Neural cell (in vitro differentiated cells): ENCODE data around the gene ATP9B. TPM values are rescaled to one million over a fixed set of nuclear protein-coding genes. Genes with fewer than 3 reads are reported as not detected.
"Not testable (repeated sequence)": the region's sequence is repeated elsewhere in the genome, so short reads cannot be mapped to it uniquely, and the experiment has no call there.

Experiments
- H2AFZ ChIP-seq: fragments of 200-600, 300-800 bp; sonication (generic), shearing (Covaris generic); 2 replicates; pipeline ENCODE4 v1.6.0; 2014; ENCODE audit warnings: low read depth, mild to moderate bottlenecking, antibody characterized with exemption, low read length, moderate library complexity
- H3F3A ChIP-seq: fragments of 200-600 bp; shearing (Covaris generic); 2 replicates; pipeline ENCODE4 v1.6.1; 2016; ENCODE audit warnings: mild to moderate bottlenecking, moderate library complexity, mixed read lengths, antibody characterized with exemption, low read length; ENCODE audit not compliant: insufficient read depth, poor library complexity, severe bottlenecking
- H3K27ac ChIP-seq: fragments of 200-600, 300-800 bp; sonication (generic), shearing (Covaris generic); 2 replicates; pipeline ENCODE4 v1.5.1; 2014; ENCODE audit warnings: mild to moderate bottlenecking, low read length, moderate library complexity
- H3K27me3 ChIP-seq: fragments of 300-800, 200-600 bp; sonication (generic), shearing (Covaris generic); 2 replicates; pipeline ENCODE4 v1.6.0; 2014; ENCODE audit warnings: mild to moderate bottlenecking, low read depth, low read length, moderate library complexity; ENCODE audit not compliant: insufficient read depth
- H3K36me3 ChIP-seq: fragments of 300-800, 200-600 bp; sonication (generic), shearing (Covaris generic); 2 replicates; pipeline ENCODE4 v1.5.1; 2014; ENCODE audit warnings: mild to moderate bottlenecking, antibody characterized with exemption, low read length, moderate library complexity; ENCODE audit not compliant: insufficient read depth
- H3K4me2 ChIP-seq: fragments of 300-800, 200-600 bp; sonication (generic), shearing (Covaris generic); 2 replicates; pipeline ENCODE4 v1.6.0; 2014; ENCODE audit warnings: mild to moderate bottlenecking, low read length
- H3K4me3 ChIP-seq: fragments of 300-800, 200-600 bp; sonication (generic), shearing (Covaris generic); 2 replicates; pipeline ENCODE4 v1.5.1; 2014; ENCODE audit warnings: mild to moderate bottlenecking, low read length, moderate library complexity
- H3K79me2 ChIP-seq: fragments of 200-600 bp; shearing (Covaris generic); replicated peaks from 2 replicates; pipeline ENCODE4 v1.6.0; 2014; ENCODE audit warnings: mild to moderate bottlenecking, low read length, moderate library complexity; ENCODE audit not compliant: insufficient read depth
- H3K9ac ChIP-seq: fragments of 300-800, 200-600 bp; sonication (generic), shearing (Covaris generic); 2 replicates; pipeline ENCODE4 v1.6.1; 2016; ENCODE audit warnings: mild to moderate bottlenecking, low read length, mixed read lengths
- H3K9me2 ChIP-seq: fragments of 200-600 bp; shearing (Covaris generic); 2 replicates; pipeline ENCODE4 v1.6.1; 2016; ENCODE audit warnings: mild to moderate bottlenecking, low read length, mixed read lengths; ENCODE audit not compliant: insufficient read depth
- H3K9me3 ChIP-seq: fragments of 200-600, 300-800 bp; sonication (generic), shearing (Covaris generic); 2 replicates; pipeline ENCODE4 v1.6.1; 2016; ENCODE audit warnings: mild to moderate bottlenecking, mixed run types, low read length, moderate library complexity, mixed read lengths
- H4K20me1 ChIP-seq: fragments of 200-600 bp; shearing (Covaris generic); 2 replicates; pipeline ENCODE4 v1.6.1; 2016; ENCODE audit warnings: mild to moderate bottlenecking, mixed run types; ENCODE audit not compliant: insufficient read depth
- EP300 ChIP-seq: fragments of 450-650 bp; conservative IDR thresholded peaks from 2 replicates; pipeline ENCODE4 v1.6.1; 2014; ENCODE audit warnings: antibody characterized with exemption, mild to moderate bottlenecking, moderate library complexity; ENCODE audit not compliant: poor library complexity, severe bottlenecking
- EZH2 ChIP-seq: fragments of 200-600, 300-800 bp; shearing (Covaris generic), sonication (generic); IDR thresholded peaks from 2 replicates; pipeline ENCODE4 v1.6.1; 2014; ENCODE audit warnings: antibody characterized with exemption, low read length, borderline replicate concordance, mild to moderate bottlenecking; ENCODE audit not compliant: insufficient read depth, poor library complexity, severe bottlenecking
- MXI1 ChIP-seq: fragments of 450-650 bp; conservative IDR thresholded peaks from 2 replicates; pipeline ENCODE4 v1.6.1; 2014; ENCODE audit warnings: antibody characterized with exemption, mild to moderate bottlenecking; ENCODE audit not compliant: poor library complexity, severe bottlenecking
- POLR2AphosphoS5 ChIP-seq: IDR thresholded peaks from 2 replicates; pipeline ENCODE4 v1.6.1; 2012
- RAD21 ChIP-seq: fragments of 450-650 bp; conservative IDR thresholded peaks from 2 replicates; pipeline ENCODE4 v1.6.1; 2014; ENCODE audit warnings: antibody characterized with exemption, mild to moderate bottlenecking, moderate library complexity
- SMC3 ChIP-seq: fragments of 450-650 bp; conservative IDR thresholded peaks from 2 replicates; pipeline ENCODE4 v1.6.1; 2014; ENCODE audit warnings: antibody characterized with exemption, mild to moderate bottlenecking, moderate library complexity; ENCODE audit not compliant: poor library complexity
- TAF1 ChIP-seq: IDR thresholded peaks from 2 replicates; pipeline ENCODE4 v1.6.1; 2012; ENCODE audit warnings: low read depth
- polyA plus RNA-seq: library from polyadenylated mRNA; depleted of rRNA; stranded (reverse); fragments of >200 nt; gene quantifications from 2 replicates; pipeline ENCODE4 v1.2.3, GENCODE V29; 2014
- TF ChIP-seq, protein P1 (sequence below): IDR thresholded peaks from 2 replicates; pipeline ENCODE4 v1.6.1; 2012; ENCODE audit warnings: borderline replicate concordance
- TF ChIP-seq, protein P2 (sequence below): fragments of 450-650 bp; IDR thresholded peaks from 2 replicates; pipeline ENCODE4 v1.5.1; 2014; ENCODE audit warnings: antibody characterized with exemption, mild to moderate bottlenecking, moderate library complexity; ENCODE audit not compliant: poor library complexity, severe bottlenecking

Gene ATP9B
- polyA plus RNA-seq, 1 donor from 2014 or later: 15.4 TPM

DNA sequence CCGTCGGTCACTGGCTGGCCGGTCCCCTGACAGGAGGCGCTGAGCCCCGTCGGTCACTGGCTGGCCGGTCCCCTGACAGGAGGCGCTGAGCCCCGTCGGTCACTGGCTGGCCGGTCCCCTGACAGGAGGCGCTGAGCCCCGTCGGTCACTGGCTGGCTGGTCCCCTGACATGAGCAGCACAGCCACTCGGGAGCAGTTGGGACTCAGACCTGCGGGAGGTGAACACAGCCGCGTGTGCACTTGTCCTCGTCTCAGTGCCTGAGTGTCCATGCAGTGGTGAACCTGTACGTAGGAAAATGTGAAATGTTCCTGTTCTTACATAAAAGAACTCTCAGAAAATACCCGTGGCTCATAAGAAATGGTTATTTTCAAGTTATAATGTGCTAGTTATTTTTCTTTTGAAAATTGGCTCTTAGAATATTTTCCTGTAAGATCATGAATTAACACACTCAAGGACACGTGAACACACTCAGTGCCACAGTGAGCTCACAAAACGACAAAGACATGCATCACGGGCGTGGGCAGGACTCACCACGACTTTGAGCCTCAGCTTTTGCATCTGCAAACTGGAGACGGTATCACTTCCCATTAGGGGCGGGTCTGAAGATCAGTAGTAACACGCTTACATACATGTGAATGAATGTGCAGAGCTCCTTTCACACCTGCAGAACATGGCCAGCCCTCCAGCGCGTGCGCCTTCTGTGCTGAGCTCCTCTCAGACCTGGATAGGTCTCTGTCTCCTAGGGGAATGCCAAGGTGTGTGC lies 305.4 kb downstream of the ATP9B start:
- no peaks in the 10 kb centered on the region for H3K9me3 ChIP-seq
- no peaks in the 10 kb centered on the region for H3K79me2 ChIP-seq
- H3F3A ChIP-seq: no peaks in the 10 kb centered on the region
- H3K9ac ChIP-seq: no peak overlapping the region
- H3K27me3 ChIP-seq: no peaks in the 10 kb centered on the region
- H2AFZ ChIP-seq: no peak overlapping the region
- no peaks in the 10 kb centered on the region for H4K20me1 ChIP-seq
- no peak overlapping the region for H3K27ac ChIP-seq
- H3K4me3 ChIP-seq: no peak overlapping the region
- H3K36me3 ChIP-seq: no peaks in the 10 kb centered on the region
- no peaks in the 10 kb centered on the region for H3K9me2 ChIP-seq
- no peak for TF ChIP-seq EZH2
- no peak for TF ChIP-seq EP300
- no peak for TF ChIP-seq TAF1
- no peak for TF ChIP-seq MXI1
- TF ChIP-seq, protein P1, sequence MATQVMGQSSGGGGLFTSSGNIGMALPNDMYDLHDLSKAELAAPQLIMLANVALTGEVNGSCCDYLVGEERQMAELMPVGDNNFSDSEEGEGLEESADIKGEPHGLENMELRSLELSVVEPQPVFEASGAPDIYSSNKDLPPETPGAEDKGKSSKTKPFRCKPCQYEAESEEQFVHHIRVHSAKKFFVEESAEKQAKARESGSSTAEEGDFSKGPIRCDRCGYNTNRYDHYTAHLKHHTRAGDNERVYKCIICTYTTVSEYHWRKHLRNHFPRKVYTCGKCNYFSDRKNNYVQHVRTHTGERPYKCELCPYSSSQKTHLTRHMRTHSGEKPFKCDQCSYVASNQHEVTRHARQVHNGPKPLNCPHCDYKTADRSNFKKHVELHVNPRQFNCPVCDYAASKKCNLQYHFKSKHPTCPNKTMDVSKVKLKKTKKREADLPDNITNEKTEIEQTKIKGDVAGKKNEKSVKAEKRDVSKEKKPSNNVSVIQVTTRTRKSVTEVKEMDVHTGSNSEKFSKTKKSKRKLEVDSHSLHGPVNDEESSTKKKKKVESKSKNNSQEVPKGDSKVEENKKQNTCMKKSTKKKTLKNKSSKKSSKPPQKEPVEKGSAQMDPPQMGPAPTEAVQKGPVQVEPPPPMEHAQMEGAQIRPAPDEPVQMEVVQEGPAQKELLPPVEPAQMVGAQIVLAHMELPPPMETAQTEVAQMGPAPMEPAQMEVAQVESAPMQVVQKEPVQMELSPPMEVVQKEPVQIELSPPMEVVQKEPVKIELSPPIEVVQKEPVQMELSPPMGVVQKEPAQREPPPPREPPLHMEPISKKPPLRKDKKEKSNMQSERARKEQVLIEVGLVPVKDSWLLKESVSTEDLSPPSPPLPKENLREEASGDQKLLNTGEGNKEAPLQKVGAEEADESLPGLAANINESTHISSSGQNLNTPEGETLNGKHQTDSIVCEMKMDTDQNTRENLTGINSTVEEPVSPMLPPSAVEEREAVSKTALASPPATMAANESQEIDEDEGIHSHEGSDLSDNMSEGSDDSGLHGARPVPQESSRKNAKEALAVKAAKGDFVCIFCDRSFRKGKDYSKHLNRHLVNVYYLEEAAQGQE: no peak
- TF ChIP-seq RAD21: no peak
- TF ChIP-seq SMC3: no peak
- TF ChIP-seq POLR2AphosphoS5: no peak
- TF ChIP-seq, protein P2, sequence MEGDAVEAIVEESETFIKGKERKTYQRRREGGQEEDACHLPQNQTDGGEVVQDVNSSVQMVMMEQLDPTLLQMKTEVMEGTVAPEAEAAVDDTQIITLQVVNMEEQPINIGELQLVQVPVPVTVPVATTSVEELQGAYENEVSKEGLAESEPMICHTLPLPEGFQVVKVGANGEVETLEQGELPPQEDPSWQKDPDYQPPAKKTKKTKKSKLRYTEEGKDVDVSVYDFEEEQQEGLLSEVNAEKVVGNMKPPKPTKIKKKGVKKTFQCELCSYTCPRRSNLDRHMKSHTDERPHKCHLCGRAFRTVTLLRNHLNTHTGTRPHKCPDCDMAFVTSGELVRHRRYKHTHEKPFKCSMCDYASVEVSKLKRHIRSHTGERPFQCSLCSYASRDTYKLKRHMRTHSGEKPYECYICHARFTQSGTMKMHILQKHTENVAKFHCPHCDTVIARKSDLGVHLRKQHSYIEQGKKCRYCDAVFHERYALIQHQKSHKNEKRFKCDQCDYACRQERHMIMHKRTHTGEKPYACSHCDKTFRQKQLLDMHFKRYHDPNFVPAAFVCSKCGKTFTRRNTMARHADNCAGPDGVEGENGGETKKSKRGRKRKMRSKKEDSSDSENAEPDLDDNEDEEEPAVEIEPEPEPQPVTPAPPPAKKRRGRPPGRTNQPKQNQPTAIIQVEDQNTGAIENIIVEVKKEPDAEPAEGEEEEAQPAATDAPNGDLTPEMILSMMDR: no peak
- H3K4me2 ChIP-seq: no peak overlapping the region

DNA sequence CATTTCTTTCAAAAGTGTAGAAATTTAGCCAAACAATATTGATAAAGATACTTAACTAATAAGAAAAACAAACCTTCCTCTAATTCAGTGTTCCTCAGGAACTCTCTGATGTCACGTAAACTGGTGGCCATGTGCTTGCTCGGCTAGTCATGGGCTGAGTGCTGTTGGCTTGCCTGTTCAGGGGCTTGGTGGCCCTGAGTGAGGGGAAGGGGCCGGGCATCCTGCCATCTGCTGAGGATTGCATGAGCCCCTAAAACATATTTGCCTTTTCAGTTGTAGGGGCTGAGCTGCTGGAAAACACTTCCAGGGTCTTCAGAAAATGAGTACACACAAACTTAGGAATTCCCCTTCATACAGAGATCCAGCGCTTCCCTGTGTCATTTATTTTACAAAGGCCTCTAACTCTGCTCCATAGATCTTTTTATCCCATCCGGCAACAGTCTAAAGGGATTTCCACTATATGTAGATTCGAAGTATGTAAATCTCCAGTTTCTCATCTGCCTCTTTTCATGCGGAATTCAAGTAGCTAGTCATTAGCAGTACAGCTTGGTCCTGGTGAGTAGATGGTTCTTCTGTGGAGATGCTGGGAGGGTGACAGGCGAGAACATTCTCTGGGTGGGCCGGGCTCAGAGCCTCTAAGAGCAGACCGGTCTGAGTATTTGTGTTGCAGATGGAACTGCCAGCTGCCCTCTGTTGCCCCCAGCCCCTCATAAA lies 306.4 kb downstream of the ATP9B start:
- Histone ChIP-seq H3K9ac (no peak overlapping the region), H2AFZ (no peak overlapping the region), H3K9me3 (no peaks in the 10 kb centered on the region), H3K4me3 (no peak overlapping the region), H4K20me1 (no peaks in the 10 kb centered on the region), H3F3A (no peaks in the 10 kb centered on the region), H3K27me3 (no peaks in the 10 kb centered on the region), H3K79me2 (no peaks in the 10 kb centered on the region), H3K4me2 (no peak overlapping the region), H3K27ac (no peak overlapping the region), H3K9me2 (no peaks in the 10 kb centered on the region), H3K36me3 (no peaks in the 10 kb centered on the region)
- TF ChIP-seq POLR2AphosphoS5: no peak
- no peak for TF ChIP-seq EZH2
- TF ChIP-seq, protein P1: no peak
- TF ChIP-seq RAD21: no peak
- TF ChIP-seq, protein P2: no peak
- no peak for TF ChIP-seq TAF1

DNA sequence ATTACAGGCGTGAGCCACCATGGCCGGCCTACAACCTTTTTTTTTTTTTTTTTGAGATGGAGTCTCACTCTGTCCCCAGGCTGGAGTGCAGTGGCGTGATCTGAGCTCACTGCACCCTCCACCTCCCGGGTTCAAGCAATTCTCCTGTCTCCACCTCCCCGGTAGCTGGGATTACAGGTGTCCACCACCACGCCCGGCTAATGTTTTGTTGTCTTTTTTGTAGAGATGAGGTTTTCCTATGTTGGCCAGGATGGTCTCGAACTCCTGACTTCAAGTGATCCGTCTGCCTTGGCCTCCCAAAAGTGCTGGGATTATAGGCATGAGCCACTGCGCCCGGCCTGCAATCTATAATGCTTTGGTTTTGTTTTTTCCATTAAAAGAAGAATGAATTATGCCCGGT lies 307.5 kb downstream of the ATP9B start:
- H3K27ac ChIP-seq, H4K20me1 ChIP-seq, H3K9me3 ChIP-seq, H3K4me3 ChIP-seq, H3K27me3 ChIP-seq, H3K9me2 ChIP-seq, H2AFZ ChIP-seq, H3K79me2 ChIP-seq, H3K36me3 ChIP-seq, H3K9ac ChIP-seq, H3F3A ChIP-seq, H3K4me2 ChIP-seq: not testable (repeated sequence)
